Subcutaneous abdominal adipose tissue (tissue), 5 donors: ENCODE data around the gene DYNC2H1.

Experiments
- H3K27ac ChIP-seq: one replicate; pipeline ENCODE4 v1.7.0; 2013; ENCODE audit warnings: low read depth, mild to moderate bottlenecking, inconsistent platforms, low read length, moderate library complexity
- H3K27me3 ChIP-seq, 5 donors: one replicate each; pipeline ENCODE4 v1.7.0; 2013; ENCODE audit warnings: low read length in 5 of 5, inconsistent platforms in 1 of 5; ENCODE audit not compliant: control insufficient read depth in 5 of 5, insufficient read depth in 4 of 5
- H3K36me3 ChIP-seq, 5 donors: one replicate each; pipeline ENCODE4 v1.7.0; 2013; ENCODE audit warnings: low read length in 5 of 5; ENCODE audit not compliant: control insufficient read depth in 5 of 5, insufficient read depth in 5 of 5
- H3K4me1 ChIP-seq, 5 donors: one replicate each; pipeline ENCODE4 v1.7.0; 2013; ENCODE audit warnings: low read length in 5 of 5, mild to moderate bottlenecking in 3 of 5, moderate library complexity in 1 of 5; ENCODE audit not compliant: control insufficient read depth in 5 of 5, insufficient read depth in 5 of 5
- H3K4me3 ChIP-seq, 5 donors: one replicate each; pipeline ENCODE4 v1.7.0; 2013; ENCODE audit warnings: low read length in 5 of 5, low read depth in 1 of 5
- H3K9ac ChIP-seq, 5 donors: one replicate each; pipeline ENCODE4 v1.7.0; 2013; ENCODE audit warnings: low read length in 5 of 5, mild to moderate bottlenecking in 4 of 5, moderate library complexity in 3 of 5
- H3K9me3 ChIP-seq, 5 donors: one replicate each; pipeline ENCODE4 v1.7.0; 2013; ENCODE audit warnings: low read length in 5 of 5; ENCODE audit not compliant: control insufficient read depth in 5 of 5
- donor health status: healthy.
- donor health status: healthy.
- donor health status: healthy.
- donor health status: healthy.
- donor health status: healthy.

DYNC2H1 gene

GRCh38 chr11:103108933-103109817 is at the start of gene DYNC2H1:
Gene DYNC2H1, plus strand, starts transcription at chr11:103109426. Its CDS starts 149 bp downstream, at chr11:103109575.
- Histone ChIP-seq H3K27ac (peak within 1 kb of the TSS; percentile 84), H3K9me3 (no peaks in the 10 kb centered on the region), H3K4me3 (peak within 1 kb of the TSS; percentile 82 to 98 (median 92)), H3K9ac (peak within 1 kb of the TSS; percentile 71 to 88 (median 84)), H3K27me3 (peaks cover 0 to 4% (median 0%) of the 10 kb centered on the region in 5 donors), H3K36me3 (no peaks in the 10 kb centered on the region), H3K4me1 (peaks cover 0 to 23% (median 17%) of the 10 kb centered on the region in 5 donors)

GRCh38 chr11:103061656-103062055 is 47.6 kb upstream of the DYNC2H1 start:
- Histone ChIP-seq H3K27ac (no peak overlapping the region), H3K27me3 (no peaks in the 10 kb centered on the region), H3K4me1 (no peaks in the 10 kb centered on the region), H3K9ac (no peak overlapping the region), H3K4me3 (no peak overlapping the region), H3K36me3 (peaks cover 11 to 61% (median 37%) of the 10 kb centered on the region in 5 donors), H3K9me3 (no peaks in the 10 kb centered on the region)

GRCh38 chr11:103067118-103067517 is 42.1 kb upstream of the DYNC2H1 start:
- H3K4me3 ChIP-seq: no peak overlapping the region
- H3K9ac ChIP-seq: no peak overlapping the region
- H3K9me3 ChIP-seq: no peaks in the 10 kb centered on the region
- H3K27ac ChIP-seq: no peak overlapping the region
- no peaks in the 10 kb centered on the region for H3K27me3 ChIP-seq
- H3K36me3 ChIP-seq: peaks cover 10 to 43% (median 21%) of the 10 kb centered on the region in 5 donors
- H3K4me1 ChIP-seq: no peaks in the 10 kb centered on the region

GRCh38 chr11:103069367-103069766 is 39.9 kb upstream of the DYNC2H1 start:
- no peak overlapping the region for H3K27ac ChIP-seq
- H3K4me1 ChIP-seq: no peaks in the 10 kb centered on the region
- no peak overlapping the region for H3K9ac ChIP-seq
- H3K36me3 ChIP-seq: peaks cover 2 to 22% (median 4%) of the 10 kb centered on the region in 5 donors
- no peaks in the 10 kb centered on the region for H3K9me3 ChIP-seq
- H3K27me3 ChIP-seq: no peaks in the 10 kb centered on the region
- no peak overlapping the region for H3K4me3 ChIP-seq

GRCh38 chr11:103070142-103070541 is 39.1 kb upstream of the DYNC2H1 start:
- Histone ChIP-seq H3K9me3 (no peaks in the 10 kb centered on the region), H3K9ac (peak overlapping the region in 1 of 5 donors; percentile 39), H3K27me3 (no peaks in the 10 kb centered on the region), H3K4me1 (no peaks in the 10 kb centered on the region), H3K27ac (no peak overlapping the region), H3K4me3 (no peak overlapping the region), H3K36me3 (peaks cover 6 to 22% (median 8%) of the 10 kb centered on the region in 5 donors)

- peak overlapping the region in 1 of 5 donors; percentile 25 for H3K9ac ChIP-seq
- H3K4me1 ChIP-seq: no peaks in the 10 kb centered on the region
- H3K27me3 ChIP-seq: no peaks in the 10 kb centered on the region
- no peaks in the 10 kb centered on the region for H3K9me3 ChIP-seq
- no peak overlapping the region for H3K27ac ChIP-seq
- H3K36me3 ChIP-seq: peaks cover 6 to 19% (median 10%) of the 10 kb centered on the region in 5 donors
- no peak overlapping the region for H3K4me3 ChIP-seq
Observed at GRCh38 chr11:103071008-103071407, 38.2 kb upstream of the DYNC2H1 start.

- Histone ChIP-seq H3K36me3 (peaks cover 23 to 38% (median 36%) of the 10 kb centered on the region in 5 donors), H3K9ac (no peak overlapping the region), H3K27me3 (no peaks in the 10 kb centered on the region), H3K9me3 (no peaks in the 10 kb centered on the region), H3K4me1 (peaks cover 0 to 2% (median 0%) of the 10 kb centered on the region in 5 donors), H3K4me3 (no peak overlapping the region), H3K27ac (no peak overlapping the region)
Observed at GRCh38 chr11:103076361-103076760, 32.9 kb upstream of the DYNC2H1 start.

GRCh38 chr11:103077554-103077953 is 31.7 kb upstream of the DYNC2H1 start:
- H3K9ac ChIP-seq: no peak overlapping the region
- no peak overlapping the region for H3K4me3 ChIP-seq
- H3K27me3 ChIP-seq: no peaks in the 10 kb centered on the region
- H3K9me3 ChIP-seq: no peaks in the 10 kb centered on the region
- H3K27ac ChIP-seq: no peak overlapping the region
- peaks cover 0 to 11% (median 0%) of the 10 kb centered on the region in 5 donors for H3K4me1 ChIP-seq
- peaks cover 25 to 43% (median 36%) of the 10 kb centered on the region in 5 donors for H3K36me3 ChIP-seq

- Histone ChIP-seq H3K9ac (no peak overlapping the region), H3K27me3 (no peaks in the 10 kb centered on the region), H3K4me1 (peaks cover 0 to 11% (median 0%) of the 10 kb centered on the region in 5 donors), H3K9me3 (no peaks in the 10 kb centered on the region), H3K4me3 (no peak overlapping the region), H3K36me3 (peaks cover 25 to 41% (median 36%) of the 10 kb centered on the region in 5 donors), H3K27ac (no peak overlapping the region)
Observed at GRCh38 chr11:103078710-103079109, 30.5 kb upstream of the DYNC2H1 start.

- Histone ChIP-seq H3K4me3 (no peak overlapping the region), H3K9ac (no peak overlapping the region), H3K27ac (no peak overlapping the region), H3K4me1 (peaks cover 0 to 11% (median 0%) of the 10 kb centered on the region in 5 donors), H3K27me3 (no peaks in the 10 kb centered on the region), H3K9me3 (no peaks in the 10 kb centered on the region), H3K36me3 (peaks cover 25 to 44% (median 36%) of the 10 kb centered on the region in 5 donors)
Observed at GRCh38 chr11:103079833-103080232, 29.4 kb upstream of the DYNC2H1 start.
